Progenitor cell of endocrine pancreas (in vitro differentiated cells): Measurements from ENCODE around the gene ABHD14A. TPM values are rescaled to one million over a fixed set of nuclear protein-coding genes. Genes with fewer than 3 reads are reported as not detected.

Experiments used
- DNase-seq: peaks from one replicate; pipeline ENCODE4 v3.0.0; 2021; ENCODE audit warnings: low spot score; ENCODE audit not compliant: unreplicated experiment
- H3K27ac Mint-ChIP-seq: 2 replicates; pipeline ENCODE4 v1.8.0; 2021; ENCODE audit warnings: mild to moderate bottlenecking, moderate library complexity, mixed read lengths
- H3K27me3 Mint-ChIP-seq: 2 replicates; pipeline ENCODE4 v1.8.0; 2021; ENCODE audit warnings: mixed read lengths
- H3K36me3 Mint-ChIP-seq: 2 replicates; pipeline ENCODE4 v1.8.0; 2022; ENCODE audit warnings: mixed read lengths; ENCODE audit not compliant: insufficient read depth
- H3K4me1 Mint-ChIP-seq: 2 replicates; pipeline ENCODE4 v1.8.0; 2021; ENCODE audit warnings: low read depth, mixed read lengths
- H3K4me3 Mint-ChIP-seq: 2 replicates; pipeline ENCODE4 v1.8.0; 2021; ENCODE audit warnings: low read depth, mild to moderate bottlenecking, moderate library complexity, mixed read lengths
- H3K9me3 Mint-ChIP-seq: 2 replicates; pipeline ENCODE4 v1.8.0; 2021; ENCODE audit warnings: low read depth, mixed read lengths
- CTCF ChIP-seq: fragments of 200-600 bp; sonication (generic); IDR thresholded peaks from one replicate; pipeline ENCODE4 v1.5.0; 2021; ENCODE audit warnings: antibody characterized with exemption, mild to moderate bottlenecking; ENCODE audit not compliant: unreplicated experiment
- total RNA-seq: library from RNA; stranded (reverse); gene quantifications from 2 replicates; pipeline ENCODE4 v1.2.1, GENCODE V29; 2021

ABHD14A gene
- total RNA-seq, 1 donor from 2014 or later: 19.4 TPM

DNA sequence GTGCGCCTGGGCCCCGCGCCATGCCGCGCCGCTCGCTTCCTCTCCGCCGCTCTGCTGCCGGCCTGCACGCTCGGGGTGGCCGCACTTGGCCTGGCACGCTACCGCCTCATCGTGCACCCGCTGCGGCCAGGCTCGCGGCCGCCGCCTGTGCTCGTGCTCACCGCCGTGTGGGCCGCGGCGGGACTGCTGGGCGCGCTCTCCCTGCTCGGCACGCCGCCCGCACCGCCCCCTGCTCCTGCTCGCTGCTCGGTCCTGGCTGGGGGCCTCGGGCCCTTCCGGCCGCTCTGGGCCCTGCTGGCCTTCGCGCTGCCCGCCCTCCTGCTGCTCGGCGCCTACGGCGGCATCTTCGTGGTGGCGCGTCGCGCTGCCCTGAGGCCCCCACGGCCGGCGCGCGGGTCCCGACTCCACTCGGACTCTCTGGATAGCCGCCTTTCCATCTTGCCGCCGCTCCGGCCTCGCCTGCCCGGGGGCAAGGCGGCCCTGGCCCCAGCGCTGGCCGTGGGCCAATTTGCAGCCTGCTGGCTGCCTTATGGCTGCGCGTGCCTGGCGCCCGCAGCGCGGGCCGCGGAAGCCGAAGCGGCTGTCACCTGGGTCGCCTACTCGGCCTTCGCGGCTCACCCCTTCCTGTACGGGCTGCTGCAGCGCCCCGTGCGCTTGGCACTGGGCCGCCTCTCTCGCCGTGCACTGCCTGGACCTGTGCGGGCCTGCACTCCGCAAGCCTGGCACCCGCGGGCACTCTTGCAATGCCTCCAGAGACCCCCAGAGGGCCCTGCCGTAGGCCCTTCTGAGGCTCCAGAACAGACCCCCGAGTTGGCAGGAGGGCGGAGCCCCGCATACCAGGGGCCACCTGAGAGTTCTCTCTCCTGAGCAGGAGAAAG is 18.7 kb upstream of the ABHD14A start:
- TF ChIP-seq CTCF: peak; percentile 57
- Mint-ChIP-seq H3K4me3 (no peak overlapping the region), H3K4me1 (no peaks in the 10 kb centered on the region), H3K36me3 (peaks cover 3% of the 10 kb centered on the region), H3K9me3 (no peaks in the 10 kb centered on the region), H3K27me3 (peaks cover 34% of the 10 kb centered on the region), H3K27ac (no peak overlapping the region)
- peak; percentile 51 for DNase-seq

DNA sequence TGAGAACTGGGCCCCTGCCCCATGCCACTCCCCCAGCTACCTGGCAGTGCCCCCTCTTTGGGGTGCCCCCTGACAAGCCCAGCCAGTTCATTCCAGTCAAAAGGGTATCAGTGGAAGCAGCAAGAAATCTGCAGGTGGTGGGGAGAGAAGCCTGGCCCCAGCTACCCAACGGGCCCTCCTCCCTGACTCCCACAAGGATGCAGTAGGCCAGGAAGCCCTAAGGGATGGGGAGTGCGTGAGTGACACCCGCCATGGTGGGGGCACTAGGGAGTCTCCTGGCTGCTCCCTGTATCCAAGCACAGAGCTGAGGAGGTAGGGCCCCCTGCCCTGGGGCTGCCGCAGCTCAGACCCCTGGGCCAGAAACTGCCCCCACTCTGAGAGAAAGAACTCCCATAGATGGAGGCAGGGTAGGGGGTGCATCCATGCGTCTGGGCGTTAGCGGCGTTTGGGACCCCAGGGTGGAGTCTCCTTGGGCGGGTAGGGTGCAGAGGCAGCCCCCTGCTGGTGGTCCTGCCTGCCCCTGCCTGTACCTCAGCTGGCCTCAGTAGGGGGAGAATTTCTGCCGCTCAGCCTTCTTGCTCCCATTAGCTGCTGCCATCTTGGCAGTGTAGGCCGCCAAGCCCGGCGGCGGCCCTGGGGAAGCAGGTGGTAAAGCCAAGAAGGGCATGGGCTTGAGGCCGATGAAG is 17.2 kb upstream of the ABHD14A start:
- Mint-ChIP-seq H3K27me3 (peaks cover 24% of the 10 kb centered on the region), H3K36me3 (peaks cover 5% of the 10 kb centered on the region), H3K27ac (no peak overlapping the region), H3K4me3 (no peak overlapping the region), H3K9me3 (no peaks in the 10 kb centered on the region), H3K4me1 (no peaks in the 10 kb centered on the region)
- DNase-seq: no peak
- no peak for TF ChIP-seq CTCF

- no peak for DNase-seq
Observed at GRCh38 chr3:51958603-51959521, 16.0 kb upstream of the ABHD14A start.

DNA sequence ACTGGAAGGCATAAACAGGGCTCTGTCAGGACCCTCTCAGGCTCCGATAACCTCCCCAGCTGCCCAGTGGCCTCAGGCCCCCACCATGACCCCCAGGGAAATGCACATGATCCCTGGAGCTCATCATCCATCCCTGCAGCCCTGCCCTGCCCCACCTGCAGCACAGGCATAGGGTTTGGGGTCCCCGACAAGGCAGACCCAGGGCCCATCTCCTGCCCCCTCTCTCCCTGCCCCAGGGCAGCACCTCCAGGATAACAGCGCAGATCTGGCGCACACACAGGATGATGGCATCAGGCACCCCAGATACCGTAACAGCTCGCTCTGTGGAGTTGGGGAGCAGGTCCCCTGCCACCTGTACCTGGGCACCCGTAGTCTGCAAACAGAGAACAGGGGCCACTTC is 15.2 kb upstream of the ABHD14A start:
- peaks cover 6% of the 10 kb centered on the region for H3K27me3 Mint-ChIP-seq
- peaks cover 3% of the 10 kb centered on the region for H3K4me1 Mint-ChIP-seq
- H3K4me3 Mint-ChIP-seq: no peak overlapping the region
- H3K9me3 Mint-ChIP-seq: no peaks in the 10 kb centered on the region
- DNase-seq: no peak
- peaks cover 5% of the 10 kb centered on the region for H3K36me3 Mint-ChIP-seq
- TF ChIP-seq CTCF: no peak
- H3K27ac Mint-ChIP-seq: no peak overlapping the region

More at GRCh38 chr3:51958603-51959521, 16.0 kb upstream of the ABHD14A start:
- Mint-ChIP-seq H3K9me3 (no peaks in the 10 kb centered on the region), H3K36me3 (peaks cover 5% of the 10 kb centered on the region), H3K4me1 (no peaks in the 10 kb centered on the region), H3K27me3 (peaks cover 14% of the 10 kb centered on the region), H3K4me3 (no peak overlapping the region), H3K27ac (no peak overlapping the region)
- TF ChIP-seq CTCF: no peak

DNA sequence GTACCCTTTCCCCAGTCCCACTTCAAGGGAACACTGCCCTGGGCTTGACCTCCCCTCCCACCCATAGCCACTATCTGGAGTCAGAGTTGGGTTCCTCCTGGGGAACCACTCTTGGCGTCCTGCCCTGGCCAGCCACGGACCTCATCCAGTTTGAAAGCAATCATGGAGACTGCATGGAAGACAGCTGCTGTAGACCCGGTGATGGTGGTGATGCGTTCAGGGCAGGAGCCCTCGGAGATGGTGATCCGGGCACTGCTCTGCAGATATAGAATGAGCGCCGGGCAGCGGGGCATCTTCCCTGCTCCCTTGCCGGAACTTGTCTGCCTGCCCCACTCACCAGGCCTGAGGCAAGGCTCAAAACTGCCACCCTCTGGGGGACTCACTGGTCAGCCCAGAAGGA is 14.5 kb upstream of the ABHD14A start:
- no peak for TF ChIP-seq CTCF
- Mint-ChIP-seq H3K9me3 (no peaks in the 10 kb centered on the region), H3K27me3 (no peaks in the 10 kb centered on the region), H3K36me3 (peaks cover 8% of the 10 kb centered on the region), H3K4me3 (no peak overlapping the region), H3K27ac (no peak overlapping the region), H3K4me1 (peaks cover 11% of the 10 kb centered on the region)
- no peak for DNase-seq
